Esophagus muscularis mucosa (tissue), 4 donors: ENCODE data around the gene RHBDL3. TPM values are rescaled to one million over a fixed set of nuclear protein-coding genes. Genes with fewer than 3 reads are reported as not detected.

ENCODE experiments used
- DNase-seq: peaks from one replicate; pipeline ENCODE4 v3.0.0-alpha.2; 2017; ENCODE audit errors: extremely low spot score
- H3K27ac ChIP-seq, 4 donors: fragments of 200-600 bp; sonication (generic); replicated peaks in 1 of 4; 1 replicate in 3 of 4; 2 replicates in 1 of 4; pipeline ENCODE4 v1.5.1; 2016 to 2019; ENCODE audit warnings: mild to moderate bottlenecking in 1 of 4
- H3K27me3 ChIP-seq, 4 donors: fragments of 200-600 bp; sonication (generic); one replicate each; pipeline versions ENCODE4 v1.5.1 to v1.6.0; 2016 to 2019
- H3K36me3 ChIP-seq, 4 donors: fragments of 200-600 bp; sonication (generic); one replicate each; pipeline ENCODE4 v1.5.1; 2016 to 2019
- H3K4me1 ChIP-seq, 4 donors: fragments of 200-600 bp; sonication (generic); one replicate each; pipeline ENCODE4 v1.5.1; 2016 to 2019
- H3K4me3 ChIP-seq, 4 donors: fragments of 200-600 bp; sonication (generic); 1 replicate in 2 of 4; 2 replicates in 2 of 4; pipeline ENCODE4 v1.5.1; 2016 to 2019; ENCODE audit warnings: mild to moderate bottlenecking in 4 of 4, moderate library complexity in 1 of 4
- H3K9me3 ChIP-seq, 4 donors: fragments of 200-600 bp; sonication (generic); 1 replicate in 3 of 4; 2 replicates in 1 of 4; pipeline ENCODE4 v1.5.1; 2016 to 2019
- CTCF ChIP-seq, 3 experiments: fragments of 200-600 bp in 2 of 3; fragments of 450-650 bp in 1 of 3; sonication (generic) in 2 of 3; IDR thresholded peaks; one replicate each; pipeline ENCODE4 v1.5.1; 2017 to 2019; ENCODE audit warnings: antibody characterized with exemption in 3 of 3, mild to moderate bottlenecking in 2 of 3, moderate library complexity in 1 of 3
- EP300 ChIP-seq: sonication (generic); formaldehyde crosslinking; IDR thresholded peaks from one replicate; pipeline ENCODE4 v1.6.1; 2017; ENCODE audit warnings: antibody characterized with exemption
- POLR2A ChIP-seq: fragments of 450-650 bp; IDR thresholded peaks from one replicate; pipeline ENCODE4 v1.6.1; 2017; ENCODE audit warnings: antibody characterized with exemption, moderate library complexity, mild to moderate bottlenecking, low read depth
- POLR2AphosphoS5 ChIP-seq, 2 donors: sonication (generic); formaldehyde crosslinking; IDR thresholded peaks; one replicate each; pipeline ENCODE4 v1.6.1; 2017; ENCODE audit warnings: antibody characterized with exemption in 2 of 2
- WGBS: methylation state at CpG from one replicate; pipeline ENCODE4 v1.1.5; 2018; 5-methylcytosine and 5-hydroxymethylcytosine counted together
- intact Hi-C: fragments of 100-400 bp; cut with DNase I; formaldehyde crosslinking; loops from one replicate; pipeline ENCODE4 v1.15.1; 2023
- total RNA-seq, 4 donors: library from RNA; depleted of rRNA; stranded (reverse); fragments of >200 nt; gene quantifications; one replicate each; pipeline versions ENCODE4 v1.1.0 to v1.2.1, GENCODE V29; 2016

RHBDL3 gene
- total RNA-seq, 4 donors from 2014 or later: 0.42 to 2.1 (median 1.0) TPM

- Histone ChIP-seq H3K36me3 (no peaks in the 10 kb centered on the region), H3K4me1 (no peaks in the 10 kb centered on the region), H3K27me3 (peaks cover 0 to 10% (median 0%) of the 10 kb centered on the region in 4 donors), H3K4me3 (no peak overlapping the region), H3K27ac (no peak overlapping the region), H3K9me3 (no peaks in the 10 kb centered on the region)
- DNase-seq: no peak
- TF ChIP-seq POLR2AphosphoS5 (IDR thresholded peaks at IDR 0.05) (no peak), POLR2A (no peak), CTCF (IDR thresholded peaks at IDR 0.05) (no peak), EP300 (no peak)
- intact Hi-C loops: no loop called here
- WGBS: 76% methylated on average over 5 of the region's 5 CpGs
These were observed 20.9 kb downstream of the RHBDL3 start for GRCh38 chr17:32286518-32286900.

- Histone ChIP-seq H3K27me3 (peaks cover 0 to 9% (median 0%) of the 10 kb centered on the region in 4 donors), H3K4me1 (no peaks in the 10 kb centered on the region), H3K27ac (no peak overlapping the region), H3K36me3 (no peaks in the 10 kb centered on the region), H3K9me3 (no peaks in the 10 kb centered on the region), H3K4me3 (no peak overlapping the region)
- intact Hi-C loops: no loop called here
- WGBS: 88% methylated on average over 10 of the region's 10 CpGs
- TF ChIP-seq EP300 (no peak), CTCF (IDR thresholded peaks at IDR 0.05) (no peak), POLR2AphosphoS5 (IDR thresholded peaks at IDR 0.05) (no peak), POLR2A (no peak)
- no peak for DNase-seq
These were observed 22.3 kb downstream of the RHBDL3 start for GRCh38 chr17:32287804-32288511.

GRCh38 chr17:32288615-32289014 lies 23.0 kb downstream of the RHBDL3 start:
- Histone ChIP-seq H3K4me1 (no peaks in the 10 kb centered on the region), H3K4me3 (no peak overlapping the region), H3K27ac (no peak overlapping the region), H3K27me3 (peaks cover 0 to 9% (median 0%) of the 10 kb centered on the region in 4 donors), H3K9me3 (no peaks in the 10 kb centered on the region), H3K36me3 (no peaks in the 10 kb centered on the region)
- WGBS: 93% methylated on average over 10 of the region's 11 CpGs
- DNase-seq: no peak
- TF ChIP-seq POLR2A (no peak), POLR2AphosphoS5 (IDR thresholded peaks at IDR 0.05) (no peak), CTCF (IDR thresholded peaks at IDR 0.05) (no peak), EP300 (no peak)
- intact Hi-C loops: no loop called here

GRCh38 chr17:32289471-32290070 lies 23.9 kb downstream of the RHBDL3 start:
- H3K9me3 ChIP-seq: no peaks in the 10 kb centered on the region
- no peak overlapping the region for H3K4me3 ChIP-seq
- H3K4me1 ChIP-seq: no peaks in the 10 kb centered on the region
- no peaks in the 10 kb centered on the region for H3K36me3 ChIP-seq
- H3K27ac ChIP-seq: no peak overlapping the region
- 91% methylated on average over 9 of the region's 9 CpGs for WGBS
- DNase-seq: no peak
- intact Hi-C loops: no loop called here
- H3K27me3 ChIP-seq: peaks cover 0 to under 1% (median 0%) of the 10 kb centered on the region in 4 donors
- no peak for TF ChIP-seq CTCF (IDR thresholded peaks at IDR 0.05)
- TF ChIP-seq POLR2AphosphoS5 (IDR thresholded peaks at IDR 0.05): no peak
- TF ChIP-seq POLR2A: no peak
- TF ChIP-seq EP300: no peak
